ENCODE measurements around the gene PRDM16.

Gene PRDM16

DNA sequence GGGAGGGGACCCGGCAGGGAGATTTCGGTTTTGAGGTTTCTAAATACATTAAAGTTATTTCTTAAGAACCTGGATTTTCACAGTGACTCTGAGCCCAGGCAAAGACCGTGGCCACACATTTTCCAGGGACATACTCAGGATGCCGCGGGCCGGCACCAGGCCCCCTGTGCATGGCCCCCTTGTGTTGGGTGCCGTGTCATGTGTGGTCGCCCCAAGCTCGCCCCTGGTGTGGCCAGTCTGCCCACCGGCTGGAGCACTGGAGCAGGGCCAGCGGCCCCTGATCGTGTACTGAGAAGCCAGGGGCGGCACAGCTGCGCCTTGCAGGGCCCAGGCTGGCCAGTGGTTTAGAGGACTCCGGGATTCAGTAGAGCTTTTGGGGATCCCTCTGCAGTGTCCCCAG lies 412.0 kb downstream of the PRDM16 start:
- TF ChIP-seq, protein P1, sequence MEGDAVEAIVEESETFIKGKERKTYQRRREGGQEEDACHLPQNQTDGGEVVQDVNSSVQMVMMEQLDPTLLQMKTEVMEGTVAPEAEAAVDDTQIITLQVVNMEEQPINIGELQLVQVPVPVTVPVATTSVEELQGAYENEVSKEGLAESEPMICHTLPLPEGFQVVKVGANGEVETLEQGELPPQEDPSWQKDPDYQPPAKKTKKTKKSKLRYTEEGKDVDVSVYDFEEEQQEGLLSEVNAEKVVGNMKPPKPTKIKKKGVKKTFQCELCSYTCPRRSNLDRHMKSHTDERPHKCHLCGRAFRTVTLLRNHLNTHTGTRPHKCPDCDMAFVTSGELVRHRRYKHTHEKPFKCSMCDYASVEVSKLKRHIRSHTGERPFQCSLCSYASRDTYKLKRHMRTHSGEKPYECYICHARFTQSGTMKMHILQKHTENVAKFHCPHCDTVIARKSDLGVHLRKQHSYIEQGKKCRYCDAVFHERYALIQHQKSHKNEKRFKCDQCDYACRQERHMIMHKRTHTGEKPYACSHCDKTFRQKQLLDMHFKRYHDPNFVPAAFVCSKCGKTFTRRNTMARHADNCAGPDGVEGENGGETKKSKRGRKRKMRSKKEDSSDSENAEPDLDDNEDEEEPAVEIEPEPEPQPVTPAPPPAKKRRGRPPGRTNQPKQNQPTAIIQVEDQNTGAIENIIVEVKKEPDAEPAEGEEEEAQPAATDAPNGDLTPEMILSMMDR (conservative IDR thresholded peaks at IDR 0.05; ENCODE audit: low read depth): no peak
- no peak for DNase-seq (ENCODE audit: low spot score)

DNA sequence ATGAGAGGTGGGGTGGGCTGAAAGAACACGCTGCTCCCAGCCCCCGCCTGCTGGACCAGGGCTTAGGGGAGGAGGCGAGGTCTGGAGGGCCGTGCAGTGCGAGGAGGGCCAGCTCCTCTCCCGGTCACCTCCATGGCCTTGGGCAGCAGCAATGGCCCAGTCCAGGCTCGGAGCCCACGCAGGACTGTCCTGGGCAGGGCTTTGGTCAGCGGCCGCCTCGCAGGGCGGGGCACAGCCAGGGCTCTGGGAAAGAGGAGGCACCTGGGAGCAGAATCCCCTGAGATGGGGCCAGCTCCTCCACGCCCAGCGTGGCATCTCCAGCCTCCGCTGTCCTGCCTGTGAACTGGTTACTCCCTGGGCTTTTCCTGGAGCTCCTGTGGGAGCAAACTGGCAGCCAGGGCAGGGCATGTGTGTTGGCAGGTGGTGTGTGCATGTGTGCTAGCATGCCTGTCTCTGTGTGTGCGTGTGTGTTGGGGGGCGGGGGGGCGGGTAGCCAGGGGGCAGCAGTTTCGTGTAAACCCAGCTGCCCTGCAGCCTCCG lies 412.9 kb downstream of the PRDM16 start:
- peak overlapping the region; percentile 95 for H3K27ac ChIP-seq
- CTCF ChIA-PET: interaction anchor here (0.5 to 6.9 kb wide), 9 partner anchors 9 to 137 kb away, joined by 3 to 78 read pairs (median 4); no protein-coding TSS in a partner anchor
- DNase-seq (ENCODE audit: low spot score): peak; percentile 65
- POLR2A ChIA-PET (ENCODE audit: low non-redundant PET): interaction anchor here (1.0 kb wide), 1 partner anchor 10 kb away, joined by 5 read pairs; no protein-coding TSS in a partner anchor
- TF ChIP-seq, protein P1 (conservative IDR thresholded peaks at IDR 0.05; ENCODE audit: low read depth): no peak

More for the DNA sequence above, 412.0 kb downstream of the PRDM16 start:
- CTCF ChIA-PET: interaction anchor here (1.0 to 6.9 kb wide), 3 partner anchors 9 to 28 kb away, joined by 10 to 78 read pairs (median 16); no protein-coding TSS in a partner anchor
- POLR2A ChIA-PET (ENCODE audit: low non-redundant PET): no interaction called here
- peak overlapping the region; percentile 95 for H3K27ac ChIP-seq

DNA sequence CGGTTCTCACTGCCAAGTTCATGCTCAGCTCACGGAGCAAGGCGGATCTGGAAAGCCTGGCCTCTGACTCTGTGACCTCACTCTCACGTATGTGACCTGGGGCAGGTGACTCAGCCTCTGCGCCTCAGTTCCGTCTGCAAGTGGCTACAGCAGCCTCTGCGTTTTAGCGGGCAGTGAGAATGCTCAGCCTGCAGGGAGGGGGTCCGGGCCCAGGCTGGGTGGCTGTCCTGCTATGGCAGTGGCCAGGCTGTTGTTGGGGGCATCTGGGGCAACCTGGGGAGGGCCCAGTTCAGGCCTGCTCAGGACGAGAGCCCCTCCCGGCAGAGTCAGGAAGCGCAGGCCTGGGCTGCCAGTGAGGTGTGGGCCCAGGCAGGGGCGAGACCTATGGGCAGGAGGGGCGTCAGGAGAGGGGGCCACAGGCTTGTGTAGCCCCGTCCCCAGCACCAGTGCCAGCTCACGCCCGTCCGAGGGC lies 413.4 kb downstream of the PRDM16 start:
- CTCF ChIA-PET: interaction anchor here (0.5 to 6.9 kb wide), 10 partner anchors 8 to 137 kb away, joined by 3 to 78 read pairs (median 4); no protein-coding TSS in a partner anchor
- POLR2A ChIA-PET (ENCODE audit: low non-redundant PET): interaction anchor here (1.0 kb wide), 1 partner anchor 11 kb away, joined by 5 read pairs; no protein-coding TSS in a partner anchor
- TF ChIP-seq, protein P1 (conservative IDR thresholded peaks at IDR 0.05; ENCODE audit: low read depth): peak; percentile 61
- DNase-seq (ENCODE audit: low spot score): peak; percentile 85
- peak overlapping the region; percentile 95 for H3K27ac ChIP-seq

DNA sequence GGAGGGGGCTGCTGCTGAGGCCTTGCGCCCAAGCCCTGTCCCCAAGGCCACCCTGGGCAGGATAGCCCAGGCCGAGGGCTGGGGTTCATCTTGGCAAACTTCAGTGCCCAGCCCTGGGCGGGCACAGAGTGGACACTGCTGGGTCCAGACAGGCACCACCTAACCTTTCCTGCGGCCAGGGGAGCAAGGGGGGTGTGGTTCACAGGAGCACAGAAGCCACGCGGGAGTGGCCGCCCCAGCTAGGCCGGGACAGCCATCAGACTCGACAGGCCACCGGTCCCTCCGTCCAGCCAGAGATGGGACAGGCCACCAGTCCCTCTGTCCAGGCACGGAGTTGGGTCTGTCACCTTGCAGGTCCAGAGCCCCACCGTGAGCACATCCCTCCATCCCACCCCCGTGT lies 414.4 kb downstream of the PRDM16 start:
- peak overlapping the region; percentile 95 for H3K27ac ChIP-seq
- DNase-seq (ENCODE audit: low spot score): no peak
- TF ChIP-seq, protein P1 (conservative IDR thresholded peaks at IDR 0.05; ENCODE audit: low read depth): no peak
- ChIA-PET POLR2A (ENCODE audit: low non-redundant PET) (no interaction called here), CTCF (interaction anchor here (0.6 to 6.9 kb wide), 6 partner anchors 12 to 136 kb away, joined by 3 to 78 read pairs (median 4); no protein-coding TSS in a partner anchor)

DNA sequence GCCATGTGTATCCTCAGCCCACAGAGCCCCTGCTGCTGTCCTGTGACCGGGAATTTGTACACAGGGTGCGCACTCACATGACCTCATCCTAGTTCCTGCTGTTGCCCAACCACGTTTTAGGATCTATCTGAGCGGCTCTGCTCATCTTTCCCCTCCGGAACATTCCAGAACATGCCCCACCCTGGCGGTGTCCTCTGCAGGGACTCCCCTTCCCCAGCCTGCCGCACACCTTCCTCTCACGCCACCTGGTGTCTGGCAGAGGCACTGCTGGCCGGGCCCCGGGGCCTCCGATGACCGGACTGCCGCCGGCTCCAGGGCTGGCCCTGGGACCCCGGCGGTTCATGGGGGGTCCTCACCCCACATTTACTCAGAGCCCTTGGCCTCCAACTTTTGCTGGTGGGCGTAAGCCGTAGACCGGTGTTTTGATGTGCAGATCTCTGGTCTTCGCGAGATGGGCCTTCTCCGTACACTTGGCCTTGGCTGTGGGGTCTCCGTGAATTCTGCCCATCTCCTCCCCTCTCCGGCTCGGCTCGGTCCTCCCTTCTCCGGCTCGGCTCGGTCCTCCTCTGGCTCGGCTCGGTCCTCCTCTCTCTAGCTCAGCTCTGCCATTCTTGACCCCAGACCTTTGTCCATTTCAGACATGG lies 414.9 kb downstream of the PRDM16 start:
- peak; percentile 66 for DNase-seq (ENCODE audit: low spot score)
- H3K27ac ChIP-seq: peak overlapping the region; percentile 95
- CTCF ChIA-PET: interaction anchor here (0.6 to 6.9 kb wide), 4 partner anchors 11 to 416 kb away, joined by 3 to 78 read pairs (median 3); no protein-coding TSS in a partner anchor
- TF ChIP-seq, protein P1 (conservative IDR thresholded peaks at IDR 0.05; ENCODE audit: low read depth): peak; percentile 94
- POLR2A ChIA-PET (ENCODE audit: low non-redundant PET): no interaction called here

DNA sequence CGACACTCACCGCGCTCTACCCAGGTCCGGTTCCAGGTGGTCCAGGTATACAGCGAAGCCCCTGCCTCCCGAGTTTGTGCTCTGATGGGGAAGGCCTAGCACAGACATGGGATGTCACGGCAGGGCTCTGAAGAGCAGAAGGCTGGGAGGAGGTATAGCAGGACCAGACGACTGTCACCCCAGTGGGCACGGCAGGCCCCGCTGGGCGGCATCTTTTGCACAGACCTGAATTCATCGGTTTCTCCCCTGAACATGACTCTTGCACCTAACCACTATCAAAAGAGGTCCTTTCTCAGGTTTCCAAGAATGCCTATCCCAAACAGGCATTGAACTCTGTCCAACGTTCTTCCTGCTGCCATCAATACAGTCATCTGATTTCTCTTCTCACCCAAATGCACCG lies 416.0 kb downstream of the PRDM16 start:
- TF ChIP-seq, protein P1 (conservative IDR thresholded peaks at IDR 0.05; ENCODE audit: low read depth): no peak
- CTCF ChIA-PET: interaction anchor here (0.6 to 6.9 kb wide), 3 partner anchors 10 to 135 kb away, joined by 3 to 78 read pairs (median 5); no protein-coding TSS in a partner anchor
- no peak overlapping the region for H3K27ac ChIP-seq
- POLR2A ChIA-PET (ENCODE audit: low non-redundant PET): no interaction called here
- no peak for DNase-seq (ENCODE audit: low spot score)
